HepG2 (cell line): ENCODE data around the gene TMEM269. TPM values are rescaled to one million over a fixed set of nuclear protein-coding genes. Genes with fewer than 3 reads are reported as not detected.

ENCODE experiments used
- ATAC-seq: fragments of 200-7000 bp; cut with Tn5 transposase; 3 replicates; pipeline ENCODE4 v1.9.1; 2020; ENCODE audit warnings: mild to moderate bottlenecking, moderate library complexity
- BruUV-seq: library from RNA; stranded (reverse); fragments of 400-500 nt; replicated peaks from 2 replicates; lab custom pipeline; 2021; lab: Mats Ljungman, UMichigan
- CTCF ChIA-PET: fragments of 300-600 bp; formaldehyde crosslinking; extraction: SDS; loops from one replicate; lab custom pipeline; 2021; ENCODE audit warnings: low total read pairs, inconsistent platforms, low intra/inter-chr PET ratio; lab: Yijun Ruan, JAX
- POLR2A ChIA-PET: fragments of 350-600 bp; sonication (Branson Sonifier 250); formaldehyde crosslinking; loops from one replicate; lab custom pipeline; 2020; ENCODE audit warnings: antibody characterized with exemption, inconsistent platforms; lab: Yijun Ruan, JAX
- DNase-seq: peaks from one replicate; pipeline ENCODE4 v3.0.0-alpha.2; 2015; ENCODE audit warnings: low spot score
- FAIRE-seq: peaks from 3 replicates; lab custom pipeline; 2011; peaks lifted over from hg19 to GRCh38; lab: Jason Lieb, UNC
- H2AFZ ChIP-seq: one replicate; pipeline ENCODE4 v1.6.1; 2011; ENCODE audit warnings: low read length, inconsistent platforms
- H3K27ac ChIP-seq: fragments of 300-600 bp; 3 replicates; pipeline ENCODE4 v1.8.0; 2011; ENCODE audit warnings: mixed run types, mild to moderate bottlenecking, mixed read lengths, low read length, inconsistent platforms; ENCODE audit not compliant: insufficient read depth; ENCODE audit errors: extremely low read length
- H3K27me3 ChIP-seq, 2 experiments: fragments of 200-600 bp in 1 of 2; 2 replicates in 1 of 2; 3 replicates in 1 of 2; pipeline versions ENCODE4 v1.6.0 to v1.8.0; 2011; ENCODE audit warnings: low read length in 2 of 2, mild to moderate bottlenecking in 2 of 2, moderate library complexity in 2 of 2, inconsistent platforms in 1 of 2; ENCODE audit not compliant: insufficient read depth in 2 of 2, control insufficient read depth in 1 of 2
- H3K36me3 ChIP-seq, 2 experiments: fragments of 200-600 bp in 1 of 2; replicated peaks in 1 of 2; 2 replicates in 1 of 2; 3 replicates in 1 of 2; pipeline versions ENCODE4 v1.5.1 to v1.8.0; 2011; ENCODE audit warnings: low read length in 2 of 2, inconsistent platforms in 1 of 2; ENCODE audit not compliant: insufficient read depth in 2 of 2, control insufficient read depth in 1 of 2
- H3K4me1 ChIP-seq: 2 replicates; pipeline ENCODE4 v1.5.1; 2012; ENCODE audit warnings: low read length, inconsistent platforms; ENCODE audit not compliant: insufficient read depth
- H3K4me2 ChIP-seq: 2 replicates; pipeline ENCODE4 v1.6.0; 2011; ENCODE audit warnings: low read depth, low read length, inconsistent platforms
- H3K4me3 ChIP-seq, 3 experiments: fragments of 200-600 bp in 1 of 3; sonication (generic), shearing (Covaris generic) in 1 of 3; replicated peaks in 1 of 3; 2 replicates each; pipeline ENCODE4 v1.5.1; 2011 to 2016; ENCODE audit warnings: low read length in 3 of 3, inconsistent platforms in 2 of 3, low read depth in 2 of 3, mild to moderate bottlenecking in 2 of 3, control low read depth in 1 of 3, mixed read lengths in 1 of 3; ENCODE audit not compliant: insufficient read depth in 1 of 3
- H3K79me2 ChIP-seq: one replicate; pipeline ENCODE4 v1.6.1; 2011; ENCODE audit warnings: low read length, inconsistent platforms; ENCODE audit not compliant: insufficient read depth
- H3K9ac ChIP-seq: 2 replicates; pipeline ENCODE4 v1.6.0; 2011; ENCODE audit warnings: mild to moderate bottlenecking, low read depth, low read length, inconsistent platforms; ENCODE audit not compliant: insufficient read depth
- H3K9me3 ChIP-seq: 2 replicates; pipeline ENCODE4 v1.5.1; 2012; ENCODE audit warnings: mild to moderate bottlenecking, low read length
- H4K20me1 ChIP-seq: 2 replicates; pipeline ENCODE4 v1.6.0; 2011; ENCODE audit warnings: inconsistent platforms, mild to moderate bottlenecking, low read length, moderate library complexity; ENCODE audit not compliant: insufficient read depth
- DDIT3 ChIP-seq: sonication (generic); formaldehyde crosslinking; IDR thresholded peaks from 2 replicates; pipeline ENCODE4 v1.4.0; 2020; ENCODE audit warnings: mild to moderate bottlenecking, missing genetic modification reagents
- DNMT3B ChIP-seq: conservative IDR thresholded peaks from 2 replicates; pipeline ENCODE4 v1.6.1; 2016; ENCODE audit warnings: missing biosample characterization, control low read depth
- DPF2 ChIP-seq: sonication (generic); formaldehyde crosslinking; IDR thresholded peaks from 2 replicates; pipeline ENCODE4 v1.4.0; 2020; ENCODE audit warnings: mild to moderate bottlenecking, low read depth, missing genetic modification reagents, borderline replicate concordance
- HDAC2 ChIP-seq: sonication (generic); formaldehyde crosslinking; IDR thresholded peaks from 2 replicates; pipeline ENCODE4 v1.4.0; 2020; ENCODE audit warnings: missing genetic modification reagents
- HNRNPUL1 ChIP-seq: fragments of 200-400 bp; formaldehyde crosslinking; IDR thresholded peaks from 2 replicates; pipeline ENCODE4 v1.6.1; 2017; ENCODE audit warnings: low read depth, mild to moderate bottlenecking, low read length, moderate library complexity
- IRX3 ChIP-seq: sonication (generic); formaldehyde crosslinking; IDR thresholded peaks from 2 replicates; pipeline ENCODE4 v1.8.1; 2023; ENCODE audit warnings: mild to moderate bottlenecking, low read depth, missing genetic modification reagents, borderline replicate concordance
- KDM1A ChIP-seq: IDR thresholded peaks from 2 replicates; pipeline ENCODE4 v1.6.1; 2016; ENCODE audit warnings: missing compliant biosample characterization
- RFX1 ChIP-seq: fragments of 450-650 bp; IDR thresholded peaks from 2 replicates; pipeline ENCODE4 v1.6.1; 2017
- SKI ChIP-seq: fragments of 450-650 bp; IDR thresholded peaks from one replicate; pipeline ENCODE4 v1.6.1; 2018; ENCODE audit warnings: mild to moderate bottlenecking; ENCODE audit not compliant: partially characterized antibody
- SNAPC5 ChIP-seq: sonication (generic); formaldehyde crosslinking; IDR thresholded peaks from 2 replicates; pipeline ENCODE4 v1.8.1; 2023; ENCODE audit warnings: mild to moderate bottlenecking, missing genetic modification reagents, borderline replicate concordance
- TBX2 ChIP-seq: sonication (generic); formaldehyde crosslinking; IDR thresholded peaks from 2 replicates; pipeline ENCODE4 v1.5.0; 2020; ENCODE audit warnings: missing genetic modification reagents, mild to moderate bottlenecking, borderline replicate concordance
- TP53 ChIP-seq: sonication (generic); formaldehyde crosslinking; conservative IDR thresholded peaks from 2 replicates; pipeline ENCODE4 v1.4.0; 2020; ENCODE audit warnings: missing genetic modification reagents
- ZKSCAN5 ChIP-seq: sonication (generic); formaldehyde crosslinking; IDR thresholded peaks from 2 replicates; pipeline ENCODE4 v1.5.1; 2020; ENCODE audit warnings: mild to moderate bottlenecking, missing genetic modification reagents
- ZNF136 ChIP-seq: sonication (generic); formaldehyde crosslinking; IDR thresholded peaks from 2 replicates; pipeline ENCODE4 v1.8.1; 2022; ENCODE audit warnings: low read depth, mild to moderate bottlenecking, moderate library complexity, missing genetic modification reagents
- ZNF18 ChIP-seq: sonication (generic); formaldehyde crosslinking; IDR thresholded peaks from 2 replicates; pipeline ENCODE4 v1.8.0; 2022; ENCODE audit warnings: mild to moderate bottlenecking, missing genetic modification reagents; ENCODE audit not compliant: insufficient replicate concordance
- ZNF263 ChIP-seq: sonication (generic); formaldehyde crosslinking; IDR thresholded peaks from 2 replicates; pipeline ENCODE4 v1.4.0; 2020; ENCODE audit warnings: missing genetic modification reagents
- ZNF549 ChIP-seq: sonication (generic); formaldehyde crosslinking; IDR thresholded peaks from 2 replicates; pipeline ENCODE4 v1.5.0; 2020; ENCODE audit warnings: missing genetic modification reagents
- ZNF569 ChIP-seq: sonication (generic); formaldehyde crosslinking; IDR thresholded peaks from 2 replicates; pipeline ENCODE4 v1.5.0; 2020; ENCODE audit warnings: mild to moderate bottlenecking, missing genetic modification reagents, moderate library complexity, borderline replicate concordance
- WGBS: methylation state at CpG from one replicate; pipeline ENCODE4 v1.1.6; 2017; ENCODE audit warnings: low lambda C conversion rate; 5-methylcytosine and 5-hydroxymethylcytosine counted together
- in situ Hi-C: cut with HindIII; loops from 2 replicates; pipeline ENCODE4 v1.10.0; 2017; ENCODE audit warnings: low pct_unique_long_range_greater_than_20kb; ENCODE audit not compliant: extremely low pct_ligation_motif_present
- intact Hi-C: fragments of 100-400 bp; cut with micrococcal nuclease; formaldehyde crosslinking; loops from one replicate; pipeline ENCODE4 v1.10.0; 2022; ENCODE audit not compliant: unreplicated experiment
- polyA plus RNA-seq, 8 experiments: library from polyadenylated mRNA; depleted of rRNA in 3 of 8; stranded (reverse) in 7 of 8; unstranded in 1 of 8; fragments of >200 nt; fragmentation: Illumina TruSeq in 4 of 8; extraction: Trizol in 4 of 8; gene quantifications; 2 replicates each; pipeline versions ENCODE4 v1.2.1 to v1.2.3, GENCODE V29; 2011 to 2016; ENCODE audit warnings: low read depth in 4 of 8, missing spikeins in 1 of 8, mixed read lengths in 1 of 8; ENCODE audit not compliant: insufficient read depth in 1 of 8
- total RNA-seq, 5 experiments: library from RNA; depleted of rRNA; stranded (reverse); fragments of >200 nt; fragmentation: Illumina TruSeq; extraction: Trizol; gene quantifications; 2 replicates each; pipeline ENCODE4 v1.2.3, GENCODE V29; 2016; ENCODE audit warnings: low read depth in 1 of 5

TMEM269 gene
- total and polyA plus RNA-seq, 2 of the 13 experiments (the other 11 are each of a cell fraction or from before 2014, with no cell fraction given) = 0.15 to 0.21 TPM

- in situ Hi-C loops = no loop called here
- no peaks in the 10 kb centered on the region for H4K20me1 ChIP-seq
- no peaks in the 10 kb centered on the region for H3K4me1 ChIP-seq
- FAIRE-seq (no peak), DNase-seq (no peak), ATAC-seq (no peak)
- TF ChIP-seq HDAC2 (CRISPR knock-in tag) (no peak), ZNF263 (CRISPR knock-in tag) (no peak), TP53 (no peak), ZKSCAN5 (CRISPR knock-in tag) (no peak), KDM1A (CRISPR knock-in tag) (no peak), ZNF569 (CRISPR knock-in tag) (no peak), IRX3 (CRISPR knock-in tag) (no peak), RFX1 (no peak), ZNF136 (CRISPR knock-in tag) (no peak), ZNF549 (CRISPR knock-in tag) (no peak), DDIT3 (CRISPR knock-in tag) (no peak), SKI (no peak), SNAPC5 (CRISPR knock-in tag) (no peak), DPF2 (CRISPR knock-in tag) (no peak), HNRNPUL1 (no peak), ZNF18 (CRISPR knock-in tag) (no peak), DNMT3B (CRISPR knock-in tag) (no peak), TBX2 (CRISPR knock-in tag) (no peak)
- no peak overlapping the region for H3K9ac ChIP-seq
- intact Hi-C loops = no loop called here
- no peaks in the 10 kb centered on the region for H3K9me3 ChIP-seq
- H3K27me3 ChIP-seq = no peaks in the 10 kb centered on the region
- H3K79me2 ChIP-seq = no peaks in the 10 kb centered on the region
- BruUV-seq = no TSS peak
- ChIA-PET POLR2A (interaction anchor here (1.2 kb wide), 1 partner anchor 11 kb away, joined by 4 read pairs; the partner anchor contains the start of gene ZNF691), CTCF (no interaction called here)
- no peak overlapping the region for H3K4me2 ChIP-seq
- H2AFZ ChIP-seq = no peak overlapping the region
- H3K4me3 ChIP-seq = no peak overlapping the region
- no peaks in the 10 kb centered on the region for H3K36me3 ChIP-seq
- no peak overlapping the region for H3K27ac ChIP-seq
- 93% methylated on average over 2 of the region's 2 CpGs for WGBS
Measured at GRCh38 chr1:42835422-42835821, 50.6 kb downstream of the TMEM269 start.
